HepG2 (cell line): Measurements from ENCODE around the gene CCDC33. TPM values are rescaled to one million over a fixed set of nuclear protein-coding genes. Genes with fewer than 3 reads are reported as not detected.

Source experiments
- ATAC-seq: fragments of 200-7000 bp; cut with Tn5 transposase; 3 replicates; pipeline ENCODE4 v1.9.1; 2020; ENCODE audit warnings: mild to moderate bottlenecking, moderate library complexity
- BruUV-seq: library from RNA; stranded (reverse); fragments of 400-500 nt; replicated peaks from 2 replicates; lab custom pipeline; 2021; lab: Mats Ljungman, UMichigan
- CTCF ChIA-PET: fragments of 300-600 bp; formaldehyde crosslinking; extraction: SDS; loops from one replicate; lab custom pipeline; 2021; ENCODE audit warnings: low total read pairs, inconsistent platforms, low intra/inter-chr PET ratio; lab: Yijun Ruan, JAX
- POLR2A ChIA-PET: fragments of 350-600 bp; sonication (Branson Sonifier 250); formaldehyde crosslinking; loops from one replicate; lab custom pipeline; 2020; ENCODE audit warnings: antibody characterized with exemption, inconsistent platforms; lab: Yijun Ruan, JAX
- DNase-seq: peaks from one replicate; pipeline ENCODE4 v3.0.0-alpha.2; 2015; ENCODE audit warnings: low spot score
- FAIRE-seq: peaks from 3 replicates; lab custom pipeline; 2011; peaks lifted over from hg19 to GRCh38; lab: Jason Lieb, UNC
- H2AFZ ChIP-seq: one replicate; pipeline ENCODE4 v1.6.1; 2011; ENCODE audit warnings: low read length, inconsistent platforms
- H3K27ac ChIP-seq: fragments of 300-600 bp; 3 replicates; pipeline ENCODE4 v1.8.0; 2011; ENCODE audit warnings: mixed run types, mild to moderate bottlenecking, mixed read lengths, low read length, inconsistent platforms; ENCODE audit not compliant: insufficient read depth; ENCODE audit errors: extremely low read length
- H3K27me3 ChIP-seq, 2 experiments: fragments of 200-600 bp in 1 of 2; 2 replicates in 1 of 2; 3 replicates in 1 of 2; pipeline versions ENCODE4 v1.6.0 to v1.8.0; 2011; ENCODE audit warnings: low read length in 2 of 2, mild to moderate bottlenecking in 2 of 2, moderate library complexity in 2 of 2, inconsistent platforms in 1 of 2; ENCODE audit not compliant: insufficient read depth in 2 of 2, control insufficient read depth in 1 of 2
- H3K36me3 ChIP-seq, 2 experiments: fragments of 200-600 bp in 1 of 2; replicated peaks in 1 of 2; 2 replicates in 1 of 2; 3 replicates in 1 of 2; pipeline versions ENCODE4 v1.5.1 to v1.8.0; 2011; ENCODE audit warnings: low read length in 2 of 2, inconsistent platforms in 1 of 2; ENCODE audit not compliant: insufficient read depth in 2 of 2, control insufficient read depth in 1 of 2
- H3K4me1 ChIP-seq: 2 replicates; pipeline ENCODE4 v1.5.1; 2012; ENCODE audit warnings: low read length, inconsistent platforms; ENCODE audit not compliant: insufficient read depth
- H3K4me2 ChIP-seq: 2 replicates; pipeline ENCODE4 v1.6.0; 2011; ENCODE audit warnings: low read depth, low read length, inconsistent platforms
- H3K4me3 ChIP-seq, 3 experiments: fragments of 200-600 bp in 1 of 3; sonication (generic), shearing (Covaris generic) in 1 of 3; replicated peaks in 1 of 3; 2 replicates each; pipeline ENCODE4 v1.5.1; 2011 to 2016; ENCODE audit warnings: low read length in 3 of 3, inconsistent platforms in 2 of 3, low read depth in 2 of 3, mild to moderate bottlenecking in 2 of 3, control low read depth in 1 of 3, mixed read lengths in 1 of 3; ENCODE audit not compliant: insufficient read depth in 1 of 3
- H3K79me2 ChIP-seq: one replicate; pipeline ENCODE4 v1.6.1; 2011; ENCODE audit warnings: low read length, inconsistent platforms; ENCODE audit not compliant: insufficient read depth
- H3K9ac ChIP-seq: 2 replicates; pipeline ENCODE4 v1.6.0; 2011; ENCODE audit warnings: mild to moderate bottlenecking, low read depth, low read length, inconsistent platforms; ENCODE audit not compliant: insufficient read depth
- H3K9me3 ChIP-seq: 2 replicates; pipeline ENCODE4 v1.5.1; 2012; ENCODE audit warnings: mild to moderate bottlenecking, low read length
- H4K20me1 ChIP-seq: 2 replicates; pipeline ENCODE4 v1.6.0; 2011; ENCODE audit warnings: inconsistent platforms, mild to moderate bottlenecking, low read length, moderate library complexity; ENCODE audit not compliant: insufficient read depth
- ATAD3A ChIP-seq: sonication (generic); formaldehyde crosslinking; IDR thresholded peaks from 2 replicates; pipeline ENCODE4 v1.4.0; 2020; ENCODE audit warnings: missing genetic modification reagents
- HOXD1 ChIP-seq: sonication (generic); formaldehyde crosslinking; IDR thresholded peaks from 2 replicates; pipeline ENCODE4 v1.5.0; 2020; ENCODE audit warnings: missing genetic modification reagents
- NR2F1 ChIP-seq, 2 experiments: fragments of 450-650 bp in 1 of 2; formaldehyde crosslinking in 1 of 2; IDR thresholded peaks; 2 replicates each; pipeline versions ENCODE4 v1.5.0 to v1.6.1; 2016 to 2020; ENCODE audit warnings: mild to moderate bottlenecking in 1 of 2, missing compliant biosample characterization in 1 of 2, missing genetic modification reagents in 1 of 2, moderate library complexity in 1 of 2
- ZNF326 ChIP-seq: sonication (generic); formaldehyde crosslinking; IDR thresholded peaks from 2 replicates; pipeline ENCODE4 v1.4.0; 2020; ENCODE audit warnings: missing genetic modification reagents, borderline replicate concordance
- ZNF382 ChIP-seq: sonication (generic); formaldehyde crosslinking; IDR thresholded peaks from 2 replicates; pipeline ENCODE4 v1.5.0; 2020; ENCODE audit warnings: missing genetic modification reagents, mild to moderate bottlenecking, borderline replicate concordance
- ZNF383 ChIP-seq: sonication (generic); formaldehyde crosslinking; IDR thresholded peaks from 2 replicates; pipeline ENCODE4 v1.4.0; 2020; ENCODE audit warnings: missing genetic modification reagents, mild to moderate bottlenecking, borderline replicate concordance
- ZNF510 ChIP-seq: sonication (generic); formaldehyde crosslinking; IDR thresholded peaks from 2 replicates; pipeline ENCODE4 v1.4.0; 2020; ENCODE audit warnings: low read depth, mild to moderate bottlenecking, missing genetic modification reagents
- ZNF607 ChIP-seq: sonication (generic); formaldehyde crosslinking; IDR thresholded peaks from 2 replicates; pipeline ENCODE4 v1.5.1; 2020; ENCODE audit warnings: missing genetic modification reagents, mild to moderate bottlenecking, borderline replicate concordance
- ZNF839 ChIP-seq: sonication (generic); formaldehyde crosslinking; IDR thresholded peaks from 2 replicates; pipeline ENCODE4 v1.4.0; 2020; ENCODE audit warnings: missing genetic modification reagents, mild to moderate bottlenecking, borderline replicate concordance
- ZNF891 ChIP-seq: sonication (generic); formaldehyde crosslinking; IDR thresholded peaks from 2 replicates; pipeline ENCODE4 v1.5.0; 2020; ENCODE audit warnings: mild to moderate bottlenecking, missing genetic modification reagents
- WGBS: methylation state at CpG from one replicate; pipeline ENCODE4 v1.1.6; 2017; ENCODE audit warnings: low lambda C conversion rate; 5-methylcytosine and 5-hydroxymethylcytosine counted together
- in situ Hi-C: cut with HindIII; loops from 2 replicates; pipeline ENCODE4 v1.10.0; 2017; ENCODE audit warnings: low pct_unique_long_range_greater_than_20kb; ENCODE audit not compliant: extremely low pct_ligation_motif_present
- intact Hi-C: fragments of 100-400 bp; cut with micrococcal nuclease; formaldehyde crosslinking; loops from one replicate; pipeline ENCODE4 v1.10.0; 2022; ENCODE audit not compliant: unreplicated experiment
- polyA plus RNA-seq, 8 experiments: library from polyadenylated mRNA; depleted of rRNA in 3 of 8; stranded (reverse) in 7 of 8; unstranded in 1 of 8; fragments of >200 nt; fragmentation: Illumina TruSeq in 4 of 8; extraction: Trizol in 4 of 8; gene quantifications; 2 replicates each; pipeline versions ENCODE4 v1.2.1 to v1.2.3, GENCODE V29; 2011 to 2016; ENCODE audit warnings: low read depth in 4 of 8, missing spikeins in 1 of 8, mixed read lengths in 1 of 8; ENCODE audit not compliant: insufficient read depth in 1 of 8
- total RNA-seq, 5 experiments: library from RNA; depleted of rRNA; stranded (reverse); fragments of >200 nt; fragmentation: Illumina TruSeq; extraction: Trizol; gene quantifications; 2 replicates each; pipeline ENCODE4 v1.2.3, GENCODE V29; 2016; ENCODE audit warnings: low read depth in 1 of 5
- TF ChIP-seq, protein P1 (sequence below): sonication (generic); formaldehyde crosslinking; IDR thresholded peaks from 2 replicates; pipeline ENCODE4 v1.8.0; 2022; ENCODE audit warnings: missing genetic modification reagents, mild to moderate bottlenecking, borderline replicate concordance

CCDC33 gene
- total and polyA plus RNA-seq, 2 of the 13 experiments (the other 11 are each of a cell fraction or from before 2014, with no cell fraction given) = 0.30 TPM; not detected in 1

DNA sequence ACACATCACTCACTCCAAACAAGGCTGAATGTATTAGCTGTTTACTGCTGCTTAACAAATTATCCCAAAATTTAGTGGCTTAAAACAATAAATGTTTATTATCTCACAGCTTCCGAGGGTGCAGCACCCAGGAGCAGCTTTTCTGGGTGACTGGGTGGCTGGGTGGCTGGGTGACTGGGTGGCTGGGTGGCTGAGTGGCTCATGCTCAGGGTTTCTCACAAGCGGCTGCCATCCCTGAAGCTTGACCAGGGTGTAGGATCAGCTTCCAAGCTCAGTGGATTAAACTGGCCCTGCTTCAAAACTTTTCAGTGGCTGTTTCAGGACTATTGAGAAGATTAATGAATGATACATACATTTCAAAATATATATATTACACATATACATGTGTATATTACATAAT lies 133.6 kb downstream of the CCDC33 start:
- peaks cover 34% of the 10 kb centered on the region for H3K4me1 ChIP-seq
- intact Hi-C loops (loop anchor here (5.0 kb wide), 1 partner anchor 248 kb away; the partner anchor contains the start of gene CLK3), in situ Hi-C loops (loop anchor here (5.0 kb wide), 2 partner anchors 253 to 398 kb away; no protein-coding TSS in a partner anchor)
- H4K20me1 ChIP-seq = no peaks in the 10 kb centered on the region
- ChIA-PET CTCF (no interaction called here), POLR2A (no interaction called here)
- no TSS peak for BruUV-seq
- H3K9ac ChIP-seq = no peak overlapping the region
- WGBS = 46% methylated on average over 2 of the region's 2 CpGs
- H3K27me3 ChIP-seq = peaks cover 3 to 19% of the 10 kb centered on the region in 2 experiments; a peak in 4 of 5 replicates
- H3K79me2 ChIP-seq = no peaks in the 10 kb centered on the region
- FAIRE-seq (no peak), DNase-seq (no peak), ATAC-seq (no peak)
- TF ChIP-seq ZNF607 (CRISPR knock-in tag) (no peak), ZNF383 (CRISPR knock-in tag) (no peak), NR2F1 (CRISPR knock-in tag; IDR thresholded peaks at IDR 0.05) (no peak), ZNF891 (CRISPR knock-in tag) (no peak), ATAD3A (no peak), ZNF382 (no peak), ZNF326 (CRISPR knock-in tag) (no peak), ZNF839 (CRISPR knock-in tag) (no peak), HOXD1 (no peak), ZNF510 (no peak)
- TF ChIP-seq, protein P1, sequence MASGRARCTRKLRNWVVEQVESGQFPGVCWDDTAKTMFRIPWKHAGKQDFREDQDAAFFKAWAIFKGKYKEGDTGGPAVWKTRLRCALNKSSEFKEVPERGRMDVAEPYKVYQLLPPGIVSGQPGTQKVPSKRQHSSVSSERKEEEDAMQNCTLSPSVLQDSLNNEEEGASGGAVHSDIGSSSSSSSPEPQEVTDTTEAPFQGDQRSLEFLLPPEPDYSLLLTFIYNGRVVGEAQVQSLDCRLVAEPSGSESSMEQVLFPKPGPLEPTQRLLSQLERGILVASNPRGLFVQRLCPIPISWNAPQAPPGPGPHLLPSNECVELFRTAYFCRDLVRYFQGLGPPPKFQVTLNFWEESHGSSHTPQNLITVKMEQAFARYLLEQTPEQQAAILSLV = no peak
- no peaks in the 10 kb centered on the region for H3K36me3 ChIP-seq
- H2AFZ ChIP-seq = no peak overlapping the region
- H3K4me3 ChIP-seq = no peak overlapping the region
- no peak overlapping the region for H3K4me2 ChIP-seq
- no peaks in the 10 kb centered on the region for H3K9me3 ChIP-seq
- no peak overlapping the region for H3K27ac ChIP-seq
